Skeletal muscle satellite cell (primary cell): ENCODE results near the gene CRYBG1.

Experiments
- H3K27me3 ChIP-seq: 2 replicates; pipeline ENCODE4 v1.7.0; 2013; ENCODE audit warnings: low read length; ENCODE audit not compliant: control insufficient read depth, insufficient read depth
- H3K36me3 ChIP-seq: 2 replicates; pipeline ENCODE4 v1.7.0; 2013; ENCODE audit warnings: mild to moderate bottlenecking, control low read depth, low read length; ENCODE audit not compliant: insufficient read depth
- H3K4me1 ChIP-seq: 2 replicates; pipeline ENCODE4 v1.7.0; 2013; ENCODE audit warnings: low read length; ENCODE audit not compliant: control insufficient read depth, insufficient read depth
- H3K4me2 ChIP-seq: 2 replicates; pipeline ENCODE4 v1.7.0; 2013; ENCODE audit warnings: mild to moderate bottlenecking, low read length
- H3K4me3 ChIP-seq: 2 replicates; pipeline ENCODE4 v1.7.0; 2013; ENCODE audit warnings: low read length
- H3K9ac ChIP-seq: 2 replicates; pipeline ENCODE4 v1.7.0; 2013; ENCODE audit warnings: mild to moderate bottlenecking, low read depth, low read length, moderate library complexity
- H3K9me3 ChIP-seq: replicated peaks from 2 replicates; pipeline ENCODE4 v1.7.0; 2013; ENCODE audit warnings: mild to moderate bottlenecking, control low read depth, low read length

The CRYBG1 gene

DNA sequence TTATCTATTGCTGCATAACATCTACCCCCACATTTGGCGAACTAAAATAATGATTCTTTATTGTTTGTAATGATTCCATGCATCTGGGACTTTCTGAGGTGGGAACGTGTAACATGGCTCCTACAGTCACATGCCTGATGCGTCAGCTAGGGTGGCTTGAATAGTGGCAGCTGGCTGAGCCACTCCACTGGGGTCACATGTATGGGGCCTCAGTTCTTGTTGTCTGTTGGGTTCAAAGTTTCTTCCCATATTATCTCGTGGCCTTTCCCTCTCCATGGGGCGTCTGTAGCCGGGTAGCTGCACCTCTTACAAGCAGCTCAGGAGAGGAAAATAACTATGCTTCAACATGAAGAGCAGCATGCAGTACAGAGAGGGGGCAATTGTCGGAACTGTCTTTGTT lies 69.9 kb downstream of the CRYBG1 start:
- H3K9me3 ChIP-seq: no peaks in the 10 kb centered on the region
- no peak overlapping the region for H3K4me2 ChIP-seq
- peaks cover 15% of the 10 kb centered on the region for H3K27me3 ChIP-seq
- no peaks in the 10 kb centered on the region for H3K36me3 ChIP-seq
- H3K4me3 ChIP-seq: no peak overlapping the region
- no peak overlapping the region for H3K9ac ChIP-seq
- H3K4me1 ChIP-seq: no peaks in the 10 kb centered on the region

DNA sequence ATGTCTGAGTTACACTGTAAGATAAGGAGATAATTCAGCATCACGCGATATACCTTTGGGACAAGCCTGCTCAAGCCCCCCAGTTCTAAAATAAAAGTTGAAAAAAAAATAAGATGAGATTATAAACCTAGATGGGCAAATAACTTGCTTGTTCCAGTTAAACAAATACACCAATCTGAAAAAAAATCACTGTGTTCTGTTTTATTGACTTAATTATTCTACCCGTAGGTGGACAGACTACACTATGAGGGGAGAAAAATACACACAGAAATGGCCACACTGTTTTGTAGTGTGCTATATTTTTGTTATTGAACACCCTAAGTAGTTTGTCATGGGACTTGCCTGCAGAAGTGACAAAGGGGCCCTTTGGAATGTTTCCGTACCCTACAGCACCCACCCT lies 70.9 kb downstream of the CRYBG1 start:
- Histone ChIP-seq H3K27me3 (peaks cover 12% of the 10 kb centered on the region), H3K4me3 (no peak overlapping the region), H3K4me1 (no peaks in the 10 kb centered on the region), H3K36me3 (no peaks in the 10 kb centered on the region), H3K9ac (no peak overlapping the region), H3K9me3 (no peaks in the 10 kb centered on the region), H3K4me2 (no peak overlapping the region)

DNA sequence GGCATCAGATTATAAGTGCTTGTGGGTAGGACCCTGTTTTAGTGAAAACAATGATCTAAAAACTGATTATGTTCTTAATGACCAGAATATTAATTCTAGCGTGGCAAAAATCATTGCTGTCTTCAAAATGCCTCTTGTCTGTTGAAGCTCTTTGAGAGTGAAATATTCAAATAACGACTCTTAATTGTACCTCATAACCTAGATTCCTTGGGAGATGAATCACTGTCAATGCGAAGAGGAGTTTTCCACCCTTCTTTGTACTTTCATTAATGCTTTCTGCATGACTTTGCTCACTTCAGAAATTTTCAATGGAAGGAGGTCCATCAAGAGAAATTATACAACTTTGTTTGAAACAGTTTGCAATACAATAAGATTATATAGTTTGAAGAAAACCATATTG lies 71.5 kb downstream of the CRYBG1 start:
- H3K4me3 ChIP-seq: no peak overlapping the region
- no peak overlapping the region for H3K9ac ChIP-seq
- no peaks in the 10 kb centered on the region for H3K9me3 ChIP-seq
- no peak overlapping the region for H3K4me2 ChIP-seq
- H3K4me1 ChIP-seq: no peaks in the 10 kb centered on the region
- H3K27me3 ChIP-seq: peaks cover 7% of the 10 kb centered on the region
- no peaks in the 10 kb centered on the region for H3K36me3 ChIP-seq

DNA sequence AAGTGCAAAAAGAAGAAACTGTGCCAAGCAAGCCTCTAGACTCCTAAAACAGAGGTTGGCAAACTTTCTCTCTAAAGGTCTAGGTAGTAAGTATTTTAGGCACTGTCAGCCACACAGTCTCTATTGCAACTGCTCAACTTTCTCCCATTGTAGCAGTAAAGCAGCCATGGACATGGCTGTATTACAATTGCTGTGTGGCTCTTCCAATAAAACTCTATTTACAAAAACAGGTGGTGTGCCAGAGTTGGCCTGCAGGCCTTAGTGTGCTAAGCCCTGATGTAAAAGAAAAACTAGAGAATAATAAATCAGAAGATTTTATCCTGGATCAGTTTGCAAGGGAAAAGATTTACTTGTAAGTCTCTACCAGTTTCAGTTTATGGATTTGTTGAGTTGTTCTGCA lies 74.0 kb downstream of the CRYBG1 start:
- H3K4me1 ChIP-seq: peaks cover under 1% of the 10 kb centered on the region
- no peak overlapping the region for H3K9ac ChIP-seq
- H3K27me3 ChIP-seq: peaks cover 14% of the 10 kb centered on the region
- no peaks in the 10 kb centered on the region for H3K36me3 ChIP-seq
- H3K9me3 ChIP-seq: no peaks in the 10 kb centered on the region
- no peak overlapping the region for H3K4me3 ChIP-seq
- no peak overlapping the region for H3K4me2 ChIP-seq

DNA sequence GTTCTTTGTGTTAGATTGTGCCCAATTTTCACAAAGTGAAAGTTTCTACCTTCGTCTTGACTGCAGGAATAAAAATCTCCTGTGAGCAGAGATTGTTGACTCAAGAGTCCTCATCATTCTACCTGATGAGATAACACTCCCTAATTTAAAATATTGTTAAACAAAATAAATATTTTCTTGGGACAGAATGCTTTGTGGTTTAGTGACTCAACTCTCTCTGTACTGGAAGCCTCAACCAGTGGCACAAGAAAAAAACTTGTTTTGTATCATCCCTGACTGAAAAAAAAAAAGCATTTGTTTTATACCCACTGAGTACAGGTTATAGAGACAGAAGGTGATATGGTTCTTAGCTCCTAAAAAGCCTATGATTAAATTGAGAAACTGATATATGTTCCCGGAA lies 78.9 kb downstream of the CRYBG1 start:
- Histone ChIP-seq H3K9ac (no peak overlapping the region), H3K4me2 (no peak overlapping the region), H3K4me1 (peaks cover 5% of the 10 kb centered on the region), H3K9me3 (no peaks in the 10 kb centered on the region), H3K36me3 (no peaks in the 10 kb centered on the region), H3K27me3 (peaks cover 50% of the 10 kb centered on the region), H3K4me3 (no peak overlapping the region)

DNA sequence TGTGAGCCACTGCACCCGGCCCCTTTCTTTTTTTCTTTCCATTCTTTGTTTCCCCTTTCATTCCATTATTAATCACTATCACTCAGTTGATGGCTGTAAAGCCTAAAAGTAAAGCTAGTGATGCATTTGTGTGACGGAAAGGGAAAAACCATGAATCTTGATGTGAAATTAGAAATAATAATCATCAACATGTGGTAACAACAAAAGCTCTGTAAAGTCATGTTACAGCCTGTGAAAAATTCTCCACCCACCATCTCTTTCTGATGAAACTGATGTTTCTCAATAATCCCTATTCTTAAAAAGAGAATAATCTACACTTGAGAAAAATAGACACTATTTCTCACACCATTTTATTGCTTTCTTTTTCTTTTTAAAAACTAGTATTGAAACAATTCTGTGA lies 80.0 kb downstream of the CRYBG1 start:
- Histone ChIP-seq H3K4me1 (peaks cover 5% of the 10 kb centered on the region), H3K4me3 (no peak overlapping the region), H3K36me3 (no peaks in the 10 kb centered on the region), H3K27me3 (peaks cover 53% of the 10 kb centered on the region), H3K4me2 (no peak overlapping the region), H3K9ac (no peak overlapping the region), H3K9me3 (no peaks in the 10 kb centered on the region)

DNA sequence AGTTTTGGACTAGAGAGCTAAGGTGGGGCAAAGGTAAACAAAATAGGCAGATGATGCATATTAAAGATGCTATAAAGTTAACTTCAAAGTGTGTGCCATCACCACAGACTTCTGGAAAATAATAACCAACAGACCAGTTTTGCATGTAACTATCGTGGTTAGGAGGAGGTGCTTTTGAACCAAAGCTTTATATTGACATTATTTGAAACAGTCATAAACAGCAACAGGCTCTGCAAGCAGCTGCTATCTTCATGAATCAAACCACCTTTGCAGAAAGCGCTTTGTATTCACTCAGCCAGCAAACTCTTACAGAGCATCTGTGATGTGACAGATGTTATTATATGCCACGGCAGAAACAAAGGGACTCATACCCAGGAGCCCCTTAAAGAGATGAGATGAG lies 81.9 kb downstream of the CRYBG1 start:
- Histone ChIP-seq H3K4me3 (no peak overlapping the region), H3K9ac (no peak overlapping the region), H3K27me3 (peaks cover 52% of the 10 kb centered on the region)

DNA sequence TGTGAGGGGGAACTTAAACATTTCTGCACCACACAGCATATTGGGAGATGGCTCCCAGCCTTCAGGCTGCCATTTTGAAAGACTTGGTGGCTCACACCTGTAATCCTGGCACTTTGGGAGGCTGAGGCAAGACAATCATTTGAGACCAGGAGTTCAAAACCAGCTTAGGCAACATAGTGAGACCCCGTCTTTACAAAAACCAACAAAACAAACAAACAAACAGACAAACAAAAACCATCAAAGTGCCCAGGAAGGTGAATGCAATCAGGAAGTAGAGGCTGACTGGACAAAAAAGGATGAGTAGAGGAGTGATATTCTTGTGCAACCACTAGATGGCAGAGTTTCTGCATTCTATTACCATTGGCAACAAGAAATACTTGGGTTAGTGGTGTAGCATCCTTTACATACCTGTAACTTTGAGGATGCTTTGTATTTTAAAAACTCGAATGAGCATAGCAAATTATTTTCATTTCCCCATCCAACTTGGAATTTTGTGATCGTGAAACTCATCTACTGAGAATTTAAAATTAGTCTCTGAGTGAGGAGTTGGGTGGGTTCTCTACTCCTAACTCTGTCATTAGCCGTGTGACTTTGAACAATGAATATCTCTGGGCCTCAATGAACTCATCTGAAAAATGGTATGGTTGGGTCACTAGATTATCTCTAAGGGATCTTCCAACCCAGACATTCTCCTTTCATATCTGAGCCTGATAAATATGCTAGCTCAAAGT lies 84.4 kb downstream of the CRYBG1 start:
- H3K27me3 ChIP-seq: peaks cover 40% of the 10 kb centered on the region

More for the DNA sequence above, 81.9 kb downstream of the CRYBG1 start:
- no peaks in the 10 kb centered on the region for H3K36me3 ChIP-seq
- H3K4me1 ChIP-seq: peaks cover 5% of the 10 kb centered on the region
- H3K4me2 ChIP-seq: no peak overlapping the region
- no peaks in the 10 kb centered on the region for H3K9me3 ChIP-seq

DNA sequence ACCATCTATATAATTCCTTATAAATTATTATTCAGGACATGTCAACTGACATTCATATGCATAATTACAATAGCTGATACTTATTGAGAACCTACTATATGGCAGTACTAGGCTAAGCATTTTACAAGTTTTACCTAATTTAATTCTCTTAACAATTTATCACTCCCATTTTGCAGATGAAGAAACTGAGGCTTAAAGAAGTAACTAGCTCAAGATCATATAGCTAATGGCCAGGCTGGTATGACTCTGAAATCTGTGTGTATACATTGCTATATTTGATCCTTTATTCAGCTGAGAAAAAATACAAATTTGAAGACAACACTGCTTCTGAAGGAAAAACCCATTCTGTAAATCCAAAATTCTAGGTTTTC lies 85.0 kb downstream of the CRYBG1 start:
- Histone ChIP-seq H3K9ac (no peak overlapping the region), H3K4me2 (no peak overlapping the region), H3K4me1 (no peaks in the 10 kb centered on the region), H3K27me3 (peaks cover 39% of the 10 kb centered on the region), H3K36me3 (no peaks in the 10 kb centered on the region), H3K4me3 (no peak overlapping the region), H3K9me3 (no peaks in the 10 kb centered on the region)

More for the DNA sequence above, 84.4 kb downstream of the CRYBG1 start:
- H3K9me3 ChIP-seq: no peaks in the 10 kb centered on the region
- H3K36me3 ChIP-seq: no peaks in the 10 kb centered on the region
- no peak overlapping the region for H3K4me2 ChIP-seq
- no peak overlapping the region for H3K4me3 ChIP-seq
- no peak overlapping the region for H3K9ac ChIP-seq
- H3K4me1 ChIP-seq: peaks cover under 1% of the 10 kb centered on the region

DNA sequence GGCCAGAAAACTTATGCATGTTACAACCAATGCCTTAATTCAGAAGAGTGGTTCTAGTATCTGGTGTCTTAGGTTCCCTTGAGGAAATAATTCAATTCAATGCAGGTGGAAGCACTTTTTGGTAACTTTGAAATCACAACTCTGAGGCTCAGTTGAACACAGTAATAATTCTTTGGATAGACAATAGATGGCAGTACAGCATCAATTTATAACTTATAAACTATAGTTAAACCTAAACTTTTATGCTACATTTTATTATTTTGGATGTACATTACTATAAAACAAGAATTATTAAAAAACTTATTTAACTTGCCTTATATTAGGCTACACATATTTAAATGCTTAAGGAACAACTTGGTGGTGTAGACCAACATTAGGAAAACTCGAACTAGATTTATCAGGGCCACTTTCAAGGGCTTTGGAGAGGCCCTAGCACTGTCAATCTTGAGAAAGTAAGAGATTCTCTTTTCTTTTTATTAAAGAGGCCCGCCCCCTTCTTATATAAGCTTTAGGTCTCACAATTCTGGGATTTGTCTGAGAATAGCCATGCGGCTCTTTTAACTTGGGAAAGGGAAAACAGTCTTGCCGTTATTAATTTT lies 85.9 kb downstream of the CRYBG1 start:
- Histone ChIP-seq H3K27me3 (peaks cover 30% of the 10 kb centered on the region), H3K9ac (no peak overlapping the region), H3K4me2 (no peak overlapping the region), H3K4me1 (no peaks in the 10 kb centered on the region), H3K36me3 (no peaks in the 10 kb centered on the region), H3K9me3 (no peaks in the 10 kb centered on the region), H3K4me3 (no peak overlapping the region)

DNA sequence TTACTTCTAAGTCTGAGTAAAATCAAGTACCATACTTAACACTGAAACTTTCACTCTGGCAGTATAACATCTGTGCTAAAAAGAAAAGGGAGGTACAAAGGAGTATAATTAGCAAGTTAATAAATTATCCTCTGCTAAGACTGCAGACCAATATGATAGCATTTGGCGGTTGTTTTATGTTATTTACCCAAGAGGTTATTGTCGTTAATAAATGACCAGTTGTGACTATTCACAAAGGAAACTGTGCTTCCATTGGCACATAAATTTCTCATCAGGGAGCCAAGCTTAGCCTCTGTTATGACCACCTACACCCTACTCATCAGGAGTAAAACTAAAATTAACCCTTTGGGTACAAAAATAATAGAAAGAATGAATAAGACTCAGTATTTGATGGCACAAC lies 86.5 kb downstream of the CRYBG1 start:
- Histone ChIP-seq H3K4me1 (no peaks in the 10 kb centered on the region), H3K9ac (no peak overlapping the region), H3K4me3 (no peak overlapping the region), H3K27me3 (peaks cover 24% of the 10 kb centered on the region), H3K4me2 (no peak overlapping the region), H3K36me3 (no peaks in the 10 kb centered on the region), H3K9me3 (no peaks in the 10 kb centered on the region)

DNA sequence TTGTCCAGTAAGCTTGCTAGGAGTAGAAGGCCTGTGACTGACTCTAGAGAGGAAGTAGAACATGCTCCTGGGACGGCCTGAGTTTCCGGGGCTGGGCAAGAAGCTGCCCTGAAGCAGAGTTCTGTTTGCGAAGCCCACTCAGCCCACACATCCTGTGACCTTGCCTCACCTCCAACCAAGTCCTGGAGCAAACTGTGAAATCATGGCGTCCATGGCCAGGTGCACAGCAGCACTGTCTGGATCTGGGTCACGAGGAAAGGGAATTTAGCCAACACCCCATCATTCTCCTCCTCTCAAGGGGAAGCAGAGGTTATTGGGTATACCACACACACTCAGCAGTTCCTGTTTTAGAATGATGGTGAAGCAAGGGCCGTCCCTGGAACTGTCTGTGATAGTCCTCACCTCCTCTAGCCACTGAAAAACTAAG lies 87.5 kb downstream of the CRYBG1 start:
- Histone ChIP-seq H3K4me1 (no peaks in the 10 kb centered on the region), H3K9me3 (no peaks in the 10 kb centered on the region)

More for the DNA sequence above, 87.5 kb downstream of the CRYBG1 start:
- H3K4me2 ChIP-seq: no peak overlapping the region
- H3K27me3 ChIP-seq: peaks cover 14% of the 10 kb centered on the region
- H3K36me3 ChIP-seq: no peaks in the 10 kb centered on the region
- no peak overlapping the region for H3K9ac ChIP-seq
- no peak overlapping the region for H3K4me3 ChIP-seq
